Fibroblast of villous mesenchyme (primary cell): ENCODE measurements around the gene PJA2. TPM values are rescaled to one million over a fixed set of nuclear protein-coding genes. Genes with fewer than 3 reads are reported as not detected.

Experiments
- DNase-seq: peaks from one replicate; pipeline ENCODE4 v3.0.0-alpha.2; 2010; ENCODE audit warnings: low read depth
- H3K4me3 ChIP-seq: 2 replicates; pipeline ENCODE4 v1.5.1; 2011; ENCODE audit warnings: low read depth, mild to moderate bottlenecking, low read length
- CTCF ChIP-seq: IDR thresholded peaks from 2 replicates; pipeline ENCODE4 v1.5.1; 2012; ENCODE audit warnings: low read depth, mild to moderate bottlenecking, low read length; ENCODE audit not compliant: insufficient read depth
- total RNA-seq: library from RNA; depleted of rRNA; stranded (reverse); fragments of >200 nt; gene quantifications from 2 replicates; pipeline ENCODE4 v1.2.3, GENCODE V29; 2012

PJA2 gene
- total RNA-seq, 1 donor, result 105 TPM

- DNase-seq, result no peak
- H3K4me3 ChIP-seq, result no peak overlapping the region
- TF ChIP-seq CTCF, result no peak
Measured at GRCh38 chr5:109313127-109313526, 96.6 kb downstream of the PJA2 start.

GRCh38 chr5:109312695-109313094, 97.1 kb downstream of the PJA2 start:
- TF ChIP-seq CTCF, result no peak
- no peak overlapping the region for H3K4me3 ChIP-seq
- no peak for DNase-seq

- TF ChIP-seq CTCF, result no peak
- no peak for DNase-seq
- no peak overlapping the region for H3K4me3 ChIP-seq
Measured at GRCh38 chr5:109310315-109310714, 99.5 kb downstream of the PJA2 start.

- no peak for DNase-seq
- no peak overlapping the region for H3K4me3 ChIP-seq
- TF ChIP-seq CTCF, result no peak
Measured at GRCh38 chr5:109309326-109310063, 100.3 kb downstream of the PJA2 start.

GRCh38 chr5:109307951-109308350, 101.8 kb downstream of the PJA2 start:
- no peak for TF ChIP-seq CTCF
- no peak overlapping the region for H3K4me3 ChIP-seq
- DNase-seq, result no peak

- DNase-seq, result no peak
- no peak for TF ChIP-seq CTCF
Measured at GRCh38 chr5:109307456-109307855, 102.3 kb downstream of the PJA2 start.

GRCh38 chr5:109305352-109305751, 104.4 kb downstream of the PJA2 start:
- H3K4me3 ChIP-seq, result no peak overlapping the region
- DNase-seq, result no peak
- TF ChIP-seq CTCF, result no peak

More at GRCh38 chr5:109307456-109307855, 102.3 kb downstream of the PJA2 start:
- H3K4me3 ChIP-seq, result no peak overlapping the region
